ENCODE data around the gene NUP205.

DNA sequence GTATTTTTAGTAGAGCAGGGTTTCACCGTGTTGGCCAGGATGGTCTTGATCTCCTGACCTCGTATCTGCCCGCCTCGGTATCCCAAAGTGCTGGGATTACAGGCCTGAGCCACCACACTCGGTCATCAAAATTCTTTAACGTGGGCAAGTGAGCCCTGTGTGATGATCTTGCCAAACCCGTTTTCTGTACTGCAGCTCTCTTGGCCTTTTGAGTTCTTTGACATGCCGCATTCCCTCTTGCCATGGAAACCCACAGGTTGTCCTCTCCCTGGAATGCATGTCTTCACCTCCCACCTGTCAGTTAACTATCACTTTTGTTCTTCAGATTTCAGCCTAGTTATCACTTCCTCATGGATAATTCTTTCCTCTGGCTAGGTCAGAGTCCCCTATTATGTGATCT is 5.0 kb downstream of the NUP205 start:
- TF ChIP-seq CTCF (IDR thresholded peaks at IDR 0.05) (no peak), POLR2A (IDR thresholded peaks at IDR 0.05) (no peak)

Measured in Peyer's patch (tissue), 4 donors.